Ovary (tissue), 3 donors: ENCODE data around the gene TEN1.

ENCODE experiments used
- POLR2A ChIP-seq: fragments of 450-650 bp; IDR thresholded peaks from one replicate; pipeline ENCODE4 v1.6.1; 2017; ENCODE audit warnings: antibody characterized with exemption, mild to moderate bottlenecking, moderate library complexity
- TF ChIP-seq, protein P1 (sequence below), 3 donors: fragments of 450-650 bp in 2 of 3; fragments of 200-600 bp in 1 of 3; IDR thresholded peaks; one replicate each; pipeline versions ENCODE4 v1.5.1 to v1.8.0; 2016 to 2022; ENCODE audit warnings: antibody characterized with exemption in 3 of 3, mild to moderate bottlenecking in 1 of 3
- donor health status: DM: no; HTN: no; CAD: no.

- TF ChIP-seq POLR2A, result no peak
- TF ChIP-seq, protein P1, sequence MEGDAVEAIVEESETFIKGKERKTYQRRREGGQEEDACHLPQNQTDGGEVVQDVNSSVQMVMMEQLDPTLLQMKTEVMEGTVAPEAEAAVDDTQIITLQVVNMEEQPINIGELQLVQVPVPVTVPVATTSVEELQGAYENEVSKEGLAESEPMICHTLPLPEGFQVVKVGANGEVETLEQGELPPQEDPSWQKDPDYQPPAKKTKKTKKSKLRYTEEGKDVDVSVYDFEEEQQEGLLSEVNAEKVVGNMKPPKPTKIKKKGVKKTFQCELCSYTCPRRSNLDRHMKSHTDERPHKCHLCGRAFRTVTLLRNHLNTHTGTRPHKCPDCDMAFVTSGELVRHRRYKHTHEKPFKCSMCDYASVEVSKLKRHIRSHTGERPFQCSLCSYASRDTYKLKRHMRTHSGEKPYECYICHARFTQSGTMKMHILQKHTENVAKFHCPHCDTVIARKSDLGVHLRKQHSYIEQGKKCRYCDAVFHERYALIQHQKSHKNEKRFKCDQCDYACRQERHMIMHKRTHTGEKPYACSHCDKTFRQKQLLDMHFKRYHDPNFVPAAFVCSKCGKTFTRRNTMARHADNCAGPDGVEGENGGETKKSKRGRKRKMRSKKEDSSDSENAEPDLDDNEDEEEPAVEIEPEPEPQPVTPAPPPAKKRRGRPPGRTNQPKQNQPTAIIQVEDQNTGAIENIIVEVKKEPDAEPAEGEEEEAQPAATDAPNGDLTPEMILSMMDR (IDR thresholded peaks at IDR 0.05), result no peak
Observed at GRCh38 chr17:76049836-76050537, 70.9 kb downstream of the TEN1 start.
